HG02938 (cell line): ENCODE measurements around the gene POLG2.

ENCODE experiments used
- ATAC-seq: cut with Tn5 transposase; IDR thresholded peaks from one replicate; pipeline ENCODE4 v1.9.1; 2021; ENCODE audit warnings: mild to moderate bottlenecking, moderate library complexity; ENCODE audit not compliant: unreplicated experiment

The POLG2 gene

DNA sequence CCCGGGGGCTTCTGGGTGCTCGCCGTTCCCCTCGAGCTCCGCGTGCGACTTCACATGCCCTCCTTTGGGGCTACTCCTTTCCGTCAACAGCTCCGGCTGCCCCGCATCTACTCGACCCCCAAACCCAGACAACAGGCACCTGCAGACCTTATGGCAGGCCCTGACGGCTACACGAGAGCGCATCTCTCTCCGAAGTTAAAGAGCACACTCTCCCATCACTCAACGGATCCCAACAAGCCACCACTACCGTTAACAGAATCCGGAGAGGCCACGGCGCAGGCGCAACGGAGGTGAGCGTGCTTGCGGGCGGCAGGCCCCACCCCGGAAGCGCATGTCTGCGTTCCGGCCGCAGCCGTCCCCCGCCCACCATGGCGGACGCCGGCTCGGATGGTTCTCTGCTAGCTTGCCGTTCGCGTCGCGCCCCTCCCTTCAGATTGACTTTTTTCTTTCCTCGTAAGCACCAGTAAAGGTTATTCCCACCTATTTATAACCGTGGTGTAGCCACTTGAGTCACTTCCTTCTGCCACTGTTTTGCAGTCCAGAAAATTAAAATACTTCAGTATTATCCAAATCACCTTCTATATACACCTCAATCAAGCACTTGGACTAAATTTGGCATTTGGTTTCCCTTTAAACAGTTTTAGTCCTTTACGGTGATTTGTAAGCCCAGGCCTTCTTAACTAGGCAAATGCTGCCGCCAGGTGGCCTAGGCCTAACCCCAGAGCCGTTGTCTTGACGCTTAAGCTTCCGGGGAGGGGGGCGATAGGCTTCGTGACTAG lies at the start of gene POLG2:
Gene POLG2 (minus strand): TSS at position 269 of the 779 bp plus-strand sequence. CDS start 86 bp downstream, at position 183.
- peak; percentile 62 for ATAC-seq

DNA sequence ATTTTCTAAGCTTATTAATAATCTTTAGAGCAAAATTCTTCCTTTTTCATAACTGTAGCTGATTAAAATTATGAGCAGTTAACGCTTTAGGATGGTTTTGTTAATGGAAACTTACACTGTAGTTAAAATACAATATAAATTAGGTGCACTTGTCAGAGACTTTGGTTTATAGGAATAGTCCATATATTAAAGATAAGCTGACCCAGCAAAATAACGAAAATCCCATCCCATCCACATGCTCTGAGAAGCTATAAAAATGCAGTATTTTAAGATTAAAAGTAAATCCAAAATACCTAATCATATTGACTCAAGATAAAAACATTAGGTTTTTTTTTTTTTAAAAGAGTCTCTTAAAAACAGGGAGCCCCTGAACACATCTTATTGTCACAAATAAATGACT lies 47.9 kb upstream of the POLG2 start:
- no peak for ATAC-seq

DNA sequence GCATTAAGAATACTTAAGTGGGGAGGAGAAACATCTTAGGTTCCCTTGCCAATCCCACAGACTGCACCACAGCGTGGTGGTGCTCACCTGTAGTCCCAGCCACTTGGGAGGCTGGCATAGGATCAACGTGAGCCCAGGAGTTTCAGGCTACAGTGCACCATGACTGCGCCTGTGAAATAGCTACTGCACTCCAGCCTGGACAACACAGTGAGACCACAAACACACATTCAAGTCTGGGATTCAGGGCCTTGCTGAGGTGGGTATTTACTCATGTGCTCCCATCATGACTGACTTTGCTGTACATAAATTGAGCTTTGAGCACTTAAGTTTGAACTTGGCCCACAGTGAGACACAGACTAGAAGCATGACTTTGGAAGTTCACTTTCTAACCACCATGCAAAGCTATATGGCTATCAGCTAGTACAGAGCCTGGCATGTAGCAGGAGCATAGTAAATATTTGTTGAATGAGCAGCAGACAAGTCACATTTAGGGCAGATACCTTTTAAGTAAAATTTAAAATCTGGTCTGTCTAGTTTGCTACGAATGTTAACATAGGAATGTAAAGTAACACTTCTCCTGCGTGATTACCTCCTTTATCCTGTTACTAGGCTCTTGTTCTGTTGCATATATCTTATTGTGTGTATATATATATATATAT lies 43.4 kb upstream of the POLG2 start:
- no peak for ATAC-seq

DNA sequence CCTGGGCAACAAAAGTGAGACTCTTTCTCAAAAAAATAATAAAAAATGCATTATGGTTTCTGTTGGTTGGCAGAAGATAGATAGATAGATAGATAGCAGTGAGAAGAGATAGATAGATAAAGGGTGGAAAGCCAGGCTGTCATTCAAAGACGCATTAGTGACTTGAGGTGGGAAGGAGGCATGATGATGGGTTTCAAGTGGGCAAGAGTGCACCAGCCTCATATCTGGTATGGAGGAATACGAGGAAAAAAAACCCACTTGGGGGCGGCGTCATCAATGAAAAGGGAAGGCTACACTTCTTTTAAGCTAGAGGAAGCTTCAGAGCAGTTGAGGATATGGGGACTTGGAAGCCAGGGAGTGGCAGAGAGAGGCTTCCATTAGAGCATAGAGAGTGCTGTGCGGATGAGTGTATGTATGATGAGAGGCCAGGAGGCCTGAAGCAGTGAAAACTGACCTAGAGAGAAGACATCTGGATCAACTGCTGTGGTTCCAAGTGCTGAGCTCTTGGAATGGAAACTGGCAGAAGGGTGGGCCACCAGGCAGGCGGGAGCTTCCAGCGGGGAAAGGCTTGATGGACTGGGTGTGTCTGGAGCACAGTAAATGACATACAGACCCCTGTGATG lies 41.8 kb upstream of the POLG2 start:
- ATAC-seq: no peak

DNA sequence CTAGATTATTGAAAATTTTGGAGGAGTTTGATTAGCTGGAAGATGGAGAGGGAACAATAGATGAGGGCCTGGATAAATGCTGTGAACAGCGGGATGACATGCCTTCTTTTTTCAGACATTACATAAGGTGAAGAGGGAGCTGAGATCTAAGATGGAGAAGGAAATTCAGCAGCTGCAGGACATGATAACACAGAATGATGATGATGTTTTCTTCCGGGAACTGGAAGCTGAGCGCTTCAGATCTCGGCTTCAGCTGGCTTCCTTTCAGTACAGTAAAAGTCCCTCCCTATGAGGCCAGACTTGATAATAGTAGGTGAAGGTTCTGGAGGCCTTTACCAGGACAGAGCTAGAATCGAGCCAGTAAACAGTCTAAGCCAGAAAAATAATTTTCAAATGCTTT lies 40.6 kb upstream of the POLG2 start:
- no peak for ATAC-seq

DNA sequence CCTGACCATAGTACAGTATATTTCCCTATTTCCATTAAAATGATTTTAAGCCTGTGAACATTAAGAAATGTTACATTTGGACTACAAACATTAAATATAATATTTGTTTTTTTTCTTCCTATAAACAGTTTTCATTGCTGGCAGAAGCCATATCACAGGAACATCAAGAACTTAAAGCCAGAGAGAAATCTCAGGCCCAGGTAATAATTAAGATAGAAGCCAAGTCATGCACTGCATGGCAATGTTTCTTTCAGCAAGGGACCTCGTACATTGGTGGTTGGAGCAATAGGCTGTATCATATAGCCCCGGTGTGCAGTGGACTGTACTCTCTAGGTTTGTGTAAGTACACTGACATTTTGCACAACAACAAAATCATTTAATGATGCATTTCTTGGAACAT lies 40.1 kb upstream of the POLG2 start:
- ATAC-seq: no peak

DNA sequence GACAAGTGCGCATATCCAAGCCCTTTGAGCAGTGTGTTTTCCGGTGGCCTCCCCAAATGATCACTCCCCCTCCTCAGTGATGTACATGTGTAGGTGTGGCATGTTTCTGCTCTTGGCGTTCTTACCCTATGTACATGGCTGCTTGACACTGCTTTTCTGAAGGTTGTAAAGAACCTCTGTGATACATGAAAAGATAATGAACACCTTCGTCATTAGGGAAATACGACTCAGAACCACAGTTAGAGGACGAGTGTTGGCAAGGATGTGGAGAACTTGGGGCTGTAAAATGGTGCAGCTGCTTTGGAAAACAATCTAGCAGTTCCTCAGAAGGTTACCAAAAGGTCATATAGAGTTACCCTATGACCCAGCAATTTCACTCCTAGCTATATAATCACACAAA lies 38.5 kb upstream of the POLG2 start:
- ATAC-seq: no peak

DNA sequence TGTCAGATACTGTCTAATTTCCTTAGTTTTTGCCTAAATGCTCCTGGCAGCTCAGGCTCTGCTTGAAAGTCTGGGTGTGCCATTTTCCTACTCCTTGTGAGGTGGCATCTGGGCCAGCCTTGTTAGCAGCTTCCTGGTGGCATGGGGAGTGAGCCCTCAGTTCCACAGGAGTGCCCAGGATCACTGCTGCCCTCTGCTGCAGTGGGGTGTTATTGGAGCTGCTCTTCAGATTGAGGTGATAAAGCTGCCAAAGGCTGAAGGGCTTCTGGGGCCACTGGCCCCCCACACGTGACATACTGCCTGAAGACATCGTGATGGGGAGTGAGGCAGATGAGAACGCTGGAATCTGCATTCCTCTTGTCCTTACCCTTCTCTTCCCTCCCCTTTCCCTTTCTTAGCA lies 37.3 kb upstream of the POLG2 start:
- ATAC-seq: no peak

DNA sequence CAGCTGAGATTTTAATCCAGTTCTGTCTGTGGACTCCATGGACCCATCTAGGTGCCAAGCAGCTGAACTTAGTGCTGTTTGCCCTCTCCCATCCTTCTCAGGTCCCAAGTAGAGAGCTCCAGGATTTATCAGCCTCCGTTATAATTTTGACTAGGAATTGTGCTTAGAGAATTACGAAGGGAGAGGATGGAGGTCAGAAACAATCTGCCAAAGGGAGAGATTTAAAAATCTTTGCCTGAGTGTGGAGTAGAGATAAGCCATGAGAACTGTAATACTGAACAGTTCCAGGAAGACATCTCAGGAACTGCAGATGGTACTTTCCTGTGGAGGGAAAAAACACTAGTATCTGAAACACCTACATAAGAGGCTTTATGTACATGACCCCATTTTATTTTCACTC lies 36.9 kb upstream of the POLG2 start:
- no peak for ATAC-seq

DNA sequence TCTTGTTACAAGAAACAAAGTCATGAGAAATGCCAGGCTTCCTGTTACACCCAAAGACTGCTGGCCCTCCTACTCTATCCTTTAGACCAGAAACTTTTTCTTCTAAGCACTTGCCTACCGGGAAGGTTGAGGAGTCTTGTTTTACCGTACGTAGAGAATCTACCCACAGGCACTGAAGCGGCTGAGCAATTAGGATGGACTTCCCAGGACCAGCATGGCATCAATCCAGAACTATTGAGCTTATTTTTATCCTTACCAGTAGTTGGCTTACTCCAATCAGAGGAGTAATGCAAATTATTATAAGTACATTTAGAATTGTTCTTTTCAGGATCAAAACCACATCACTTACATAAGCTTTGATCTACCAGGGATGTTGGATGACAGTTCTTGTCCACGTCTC lies 35.6 kb upstream of the POLG2 start:
- ATAC-seq: no peak

DNA sequence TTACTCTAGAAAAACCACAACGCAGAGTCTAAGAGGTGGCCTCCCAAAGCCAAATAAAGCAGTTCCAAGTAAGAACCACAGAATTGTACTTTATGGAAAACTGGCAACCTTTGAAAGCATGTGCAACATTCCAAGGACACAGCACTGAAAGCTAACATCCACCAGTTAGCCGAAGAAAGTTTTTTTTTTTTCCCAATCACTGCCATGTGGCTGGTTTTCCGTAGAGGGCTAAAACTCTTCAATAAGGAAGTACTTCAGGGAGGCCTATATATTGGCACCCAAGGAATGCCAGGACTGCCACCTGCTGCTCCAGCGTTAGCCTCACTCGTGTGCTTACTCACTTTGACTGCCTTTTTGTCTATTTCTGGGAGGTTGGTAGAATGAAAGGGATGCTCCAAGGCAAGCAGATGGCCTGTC lies 35.1 kb upstream of the POLG2 start:
- ATAC-seq: no peak

DNA sequence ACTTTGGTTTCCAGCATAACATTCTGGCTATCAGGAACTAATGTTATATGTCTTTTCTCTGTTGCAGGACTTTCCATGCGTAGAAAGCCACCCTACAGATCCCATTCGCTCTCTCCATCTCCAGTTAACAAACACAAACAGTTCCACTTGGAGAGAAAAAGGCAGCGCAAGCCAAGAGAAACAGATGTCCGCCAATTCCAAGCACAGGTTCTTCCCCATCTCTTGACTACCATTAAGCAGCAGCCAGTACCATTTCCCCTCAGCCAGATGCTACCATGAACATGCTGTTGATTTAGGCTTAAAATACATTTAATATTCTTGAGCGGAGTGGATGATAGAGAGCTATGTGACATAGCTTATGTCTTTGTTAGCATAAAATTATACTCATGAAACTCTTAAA lies 32.4 kb upstream of the POLG2 start:
- ATAC-seq: no peak

DNA sequence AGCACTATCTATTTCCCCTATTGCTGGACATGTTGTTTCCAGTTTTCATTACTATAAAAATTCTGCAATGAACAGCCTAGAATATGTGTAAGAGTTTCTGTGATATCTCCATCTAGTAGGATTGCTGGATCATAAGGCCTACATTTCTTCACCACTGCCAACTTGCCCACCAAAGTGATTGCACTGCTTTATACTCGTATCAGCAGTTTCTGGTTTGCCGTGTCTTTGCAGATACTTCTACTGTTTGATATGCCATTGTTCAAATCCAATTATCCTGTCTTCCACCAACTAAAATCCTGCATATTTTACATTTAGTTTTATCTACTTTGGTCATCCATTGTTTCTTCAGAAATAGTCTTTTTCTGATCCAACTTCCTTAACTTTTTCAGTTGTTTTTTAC lies 31.1 kb upstream of the POLG2 start:
- ATAC-seq: no peak

DNA sequence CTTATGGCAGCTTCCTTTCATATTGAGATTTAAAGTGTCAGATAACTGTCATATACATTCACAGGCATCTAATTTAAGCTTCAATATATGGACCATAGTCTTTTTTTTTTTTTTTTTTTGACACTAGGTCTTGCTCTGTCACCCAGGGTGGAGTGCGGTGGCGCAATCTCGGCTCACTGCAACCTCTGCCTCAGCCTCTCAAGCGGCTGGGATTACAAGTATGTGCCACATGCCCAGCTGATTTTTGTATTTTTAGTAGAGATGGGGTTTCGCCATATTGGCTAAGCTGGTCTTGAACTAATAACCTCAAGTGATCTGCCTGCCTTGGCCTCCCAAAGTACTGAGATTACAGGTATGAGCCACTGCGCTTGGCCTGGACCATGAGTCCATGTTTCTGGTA lies 23.5 kb upstream of the POLG2 start:
- no peak for ATAC-seq

DNA sequence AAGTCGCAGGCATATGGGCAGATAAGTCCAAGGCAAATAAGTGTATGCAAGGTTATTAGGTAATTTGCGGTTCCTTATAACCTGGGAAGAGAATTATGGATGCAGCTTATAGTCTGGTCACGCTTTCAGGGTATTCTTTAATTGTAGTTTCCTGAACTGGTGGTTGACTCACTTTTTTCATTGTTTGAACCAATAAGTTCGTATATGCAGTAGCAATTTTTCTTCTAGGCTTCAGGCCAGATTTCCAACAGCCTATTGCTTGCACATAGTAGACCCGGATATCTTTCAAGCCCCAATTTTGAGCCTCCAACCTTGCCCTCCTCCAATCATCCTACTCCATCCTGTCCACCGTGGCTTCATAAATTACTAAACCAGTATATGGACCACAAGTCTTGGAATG lies 22.7 kb upstream of the POLG2 start:
- ATAC-seq: no peak

DNA sequence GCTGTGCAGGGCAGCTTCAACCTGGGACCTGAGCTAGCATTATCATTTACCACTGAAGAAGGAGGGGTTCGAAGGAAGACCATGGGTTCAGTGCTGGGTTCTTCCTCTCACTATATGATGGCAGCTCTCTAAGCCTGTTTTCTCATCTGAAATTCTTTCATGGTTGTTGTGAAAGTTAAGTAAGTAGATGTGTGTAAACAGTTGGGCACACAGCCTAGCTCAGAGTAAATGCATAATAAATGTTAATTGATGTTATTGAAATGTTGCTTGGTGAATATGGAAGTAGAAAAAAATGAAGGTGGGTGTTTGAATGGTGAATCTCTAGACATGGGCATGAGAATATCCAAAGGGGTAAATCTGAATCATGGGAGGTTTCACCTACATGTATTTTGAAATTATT lies 19.0 kb upstream of the POLG2 start:
- no peak for ATAC-seq

DNA sequence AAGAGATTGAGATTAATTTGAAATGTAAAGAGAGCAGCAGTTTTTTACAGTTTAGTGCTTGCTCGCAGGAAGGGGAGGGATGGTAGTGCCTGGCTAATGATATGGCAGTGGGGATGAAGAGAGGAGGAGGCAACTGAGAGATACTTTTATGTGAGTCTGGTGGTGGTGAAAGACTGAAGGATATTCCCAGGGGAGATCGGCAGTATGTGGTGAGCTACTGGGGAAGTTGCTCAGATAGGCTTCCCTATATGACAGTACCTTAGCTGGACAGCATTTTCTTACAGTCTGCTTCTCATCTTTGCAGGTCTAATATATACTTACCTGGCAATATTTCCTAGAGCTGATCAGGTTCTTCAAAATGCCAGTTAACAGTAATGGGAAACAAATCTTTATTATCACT lies 18.6 kb upstream of the POLG2 start:
- ATAC-seq: no peak

DNA sequence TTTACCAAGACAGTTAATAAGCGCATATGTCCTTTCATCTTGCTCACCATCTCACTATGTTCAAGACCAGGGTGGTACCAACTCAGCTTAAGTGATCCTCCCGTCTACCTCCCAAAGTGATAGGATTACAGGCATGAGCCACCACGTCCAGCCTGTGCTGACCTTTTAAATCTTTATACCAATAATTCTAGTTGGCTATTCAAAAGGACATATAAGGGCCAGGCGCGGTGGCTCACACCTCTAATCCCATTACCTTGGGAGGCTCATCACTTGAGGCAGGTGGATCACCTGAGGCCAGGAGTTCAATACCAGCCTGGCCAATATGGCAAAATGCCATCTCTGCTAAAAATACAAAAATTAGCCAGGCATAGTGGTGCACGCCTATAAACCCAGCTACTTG lies 12.3 kb upstream of the POLG2 start:
- no peak for ATAC-seq

DNA sequence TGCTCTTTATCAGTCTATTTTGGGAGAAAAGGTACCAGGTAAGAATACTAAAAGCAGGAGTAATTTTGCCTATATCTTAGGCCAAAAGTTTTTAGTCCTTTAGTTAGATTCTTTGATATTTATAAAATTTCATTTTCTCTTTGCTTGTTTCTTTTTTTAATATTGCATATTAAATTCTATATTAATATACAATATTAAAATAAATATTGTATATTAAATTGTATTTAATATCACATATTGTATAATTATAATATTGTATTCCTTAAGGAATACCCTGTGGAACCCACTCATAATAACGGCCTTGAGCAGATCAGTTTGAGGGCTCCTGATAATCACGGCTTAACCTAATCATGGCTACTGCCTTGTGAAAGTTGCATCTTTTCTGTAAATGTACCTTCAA lies 11.8 kb upstream of the POLG2 start:
- no peak for ATAC-seq

DNA sequence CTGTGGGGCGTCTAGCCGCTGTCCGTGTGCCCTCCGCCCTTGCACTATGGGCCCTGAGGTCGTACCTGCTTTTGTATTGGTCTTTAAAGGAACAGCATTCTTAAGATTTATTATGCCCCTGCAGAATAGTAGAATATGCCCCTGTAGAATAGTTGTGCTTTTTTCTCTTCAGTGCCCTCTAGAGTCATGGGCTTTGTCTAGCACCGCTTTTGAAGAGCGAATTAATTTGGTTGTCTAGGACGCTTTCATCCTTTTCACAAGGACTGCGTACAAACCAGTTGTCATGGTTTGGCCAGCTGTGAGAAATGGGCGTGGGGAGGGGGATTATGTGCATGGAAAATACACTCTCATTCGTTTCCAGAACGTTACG lies 10.5 kb upstream of the POLG2 start:
- peak; percentile 16 for ATAC-seq

DNA sequence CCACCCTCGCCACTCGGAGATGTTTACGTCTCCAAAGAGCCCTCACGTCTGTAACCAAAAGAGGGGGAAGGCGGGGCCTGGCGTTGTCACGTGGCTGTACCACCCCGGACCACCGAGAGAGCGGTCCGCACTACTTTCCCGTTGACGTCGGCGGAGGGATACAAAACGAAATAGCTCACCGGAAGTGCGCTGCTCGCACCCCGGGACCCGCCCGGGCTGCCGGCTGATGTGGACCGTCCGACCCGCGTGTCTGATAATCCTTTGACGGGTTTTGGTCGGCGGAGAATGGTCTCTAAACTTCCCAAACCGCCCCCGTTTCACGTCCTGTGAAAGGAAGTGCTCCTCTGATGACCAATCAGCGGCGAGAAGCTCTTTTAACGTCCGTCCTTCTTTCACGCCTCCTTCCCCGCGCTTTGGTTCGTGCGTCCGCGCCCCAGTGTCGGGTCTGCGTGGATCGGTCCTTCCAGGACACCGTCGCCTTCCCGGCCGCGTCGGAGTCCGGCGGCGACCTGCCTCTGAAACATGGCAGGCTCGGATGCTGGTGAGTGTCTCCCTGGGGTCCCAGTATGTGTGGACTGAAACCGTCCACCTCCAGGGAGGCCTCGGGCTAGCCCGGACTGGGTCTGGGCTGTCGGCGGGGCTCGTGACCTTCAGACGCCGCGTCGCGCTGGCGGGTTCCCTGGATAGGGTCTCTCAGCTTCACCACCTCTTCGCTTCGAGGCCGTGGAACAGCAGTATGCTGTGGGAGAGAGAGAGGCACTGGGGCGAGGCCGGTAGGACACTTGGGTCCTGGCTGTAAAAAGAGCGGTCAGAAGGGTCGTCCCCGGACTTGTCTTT lies 9.9 kb upstream of the POLG2 start, which contains the start of gene CEP95:
Gene CEP95 (plus strand): TSS at position 402 of the 837 bp plus-strand sequence. CDS start 121 bp downstream, at position 523.
- ATAC-seq: peak; percentile 58
